Measurements from ENCODE around the gene AFDN.

AFDN gene

GRCh38 chr6:168007592-168008338 is 181.1 kb downstream of the AFDN start:
- DNase-seq: no peak

GRCh38 chr6:168009331-168009730 is 182.6 kb downstream of the AFDN start:
- DNase-seq: no peak

- no peak for DNase-seq
These were observed 184.6 kb downstream of the AFDN start for GRCh38 chr6:168011291-168011690.

- no peak for DNase-seq
These were observed 185.9 kb downstream of the AFDN start for GRCh38 chr6:168012431-168013249.

GRCh38 chr6:168013250-168013915 is 186.7 kb downstream of the AFDN start:
- DNase-seq: no peak

GRCh38 chr6:168014428-168014827 is 187.7 kb downstream of the AFDN start:
- DNase-seq: no peak

- DNase-seq: no peak
These were observed 188.3 kb downstream of the AFDN start for GRCh38 chr6:168015009-168015408.

- no peak for DNase-seq
These were observed 188.9 kb downstream of the AFDN start for GRCh38 chr6:168015482-168016175.

GRCh38 chr6:168016176-168016620 is 189.5 kb downstream of the AFDN start:
- no peak for DNase-seq

GRCh38 chr6:168016721-168017525 is 190.2 kb downstream of the AFDN start:
- DNase-seq: no peak

- no peak for DNase-seq
These were observed 190.9 kb downstream of the AFDN start for GRCh38 chr6:168017629-168018028.

GRCh38 chr6:168018664-168019063 is 192.0 kb downstream of the AFDN start:
- DNase-seq: no peak

- DNase-seq: no peak
These were observed 193.5 kb downstream of the AFDN start for GRCh38 chr6:168020242-168020641.

- DNase-seq: no peak
These were observed 194.9 kb downstream of the AFDN start for GRCh38 chr6:168021581-168021980.

All from T-helper 9 cell (primary cell).